ENCODE results near the gene VIL1. TPM values are rescaled to one million over a fixed set of nuclear protein-coding genes. Genes with fewer than 3 reads are reported as not detected.

Gene VIL1
- polyA plus RNA-seq, 1 donor from 2014 or later = not detected

DNA sequence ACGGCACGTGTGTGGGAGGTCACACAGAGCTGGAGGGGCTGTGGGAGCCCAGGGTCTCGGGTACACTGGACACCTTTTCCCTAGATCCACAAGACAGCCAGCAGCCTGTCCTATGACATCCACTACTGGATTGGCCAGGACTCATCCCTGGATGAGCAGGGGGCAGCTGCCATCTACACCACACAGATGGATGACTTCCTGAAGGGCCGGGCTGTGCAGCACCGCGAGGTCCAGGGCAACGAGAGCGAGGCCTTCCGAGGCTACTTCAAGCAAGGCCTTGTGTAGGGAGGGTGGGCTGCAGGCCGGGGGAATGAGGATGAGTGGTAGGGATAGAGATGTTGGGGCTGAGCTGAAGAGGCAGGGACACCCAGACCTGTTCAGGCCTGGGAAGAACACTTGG is 6.6 kb downstream of the VIL1 start:
- H3K9ac ChIP-seq (ENCODE audit: low read length) = no peak overlapping the region
- no peaks in the 10 kb centered on the region for H3K79me2 ChIP-seq (replicated peaks; ENCODE audit: insufficient read depth, low read length)
- no peak overlapping the region for H2AFZ ChIP-seq (ENCODE audit: low read depth, low read length)
- no peaks in the 10 kb centered on the region for H3K9me3 ChIP-seq (ENCODE audit: low read length)
- H3F3A ChIP-seq (ENCODE audit: insufficient read depth, low read length, poor library complexity, severe bottlenecking) = no peaks in the 10 kb centered on the region
- H3K9me2 ChIP-seq (ENCODE audit: insufficient read depth, low read length) = no peaks in the 10 kb centered on the region
- H4K20me1 ChIP-seq (ENCODE audit: insufficient read depth) = no peaks in the 10 kb centered on the region
- H3K27ac ChIP-seq (ENCODE audit: low read length) = no peak overlapping the region
- H3K36me3 ChIP-seq (ENCODE audit: insufficient read depth, low read length) = no peaks in the 10 kb centered on the region
- TF ChIP-seq EP300 (conservative IDR thresholded peaks at IDR 0.05; ENCODE audit: poor library complexity, severe bottlenecking) = no peak
- TF ChIP-seq RAD21 (conservative IDR thresholded peaks at IDR 0.05) = no peak
- TF ChIP-seq, protein P1, sequence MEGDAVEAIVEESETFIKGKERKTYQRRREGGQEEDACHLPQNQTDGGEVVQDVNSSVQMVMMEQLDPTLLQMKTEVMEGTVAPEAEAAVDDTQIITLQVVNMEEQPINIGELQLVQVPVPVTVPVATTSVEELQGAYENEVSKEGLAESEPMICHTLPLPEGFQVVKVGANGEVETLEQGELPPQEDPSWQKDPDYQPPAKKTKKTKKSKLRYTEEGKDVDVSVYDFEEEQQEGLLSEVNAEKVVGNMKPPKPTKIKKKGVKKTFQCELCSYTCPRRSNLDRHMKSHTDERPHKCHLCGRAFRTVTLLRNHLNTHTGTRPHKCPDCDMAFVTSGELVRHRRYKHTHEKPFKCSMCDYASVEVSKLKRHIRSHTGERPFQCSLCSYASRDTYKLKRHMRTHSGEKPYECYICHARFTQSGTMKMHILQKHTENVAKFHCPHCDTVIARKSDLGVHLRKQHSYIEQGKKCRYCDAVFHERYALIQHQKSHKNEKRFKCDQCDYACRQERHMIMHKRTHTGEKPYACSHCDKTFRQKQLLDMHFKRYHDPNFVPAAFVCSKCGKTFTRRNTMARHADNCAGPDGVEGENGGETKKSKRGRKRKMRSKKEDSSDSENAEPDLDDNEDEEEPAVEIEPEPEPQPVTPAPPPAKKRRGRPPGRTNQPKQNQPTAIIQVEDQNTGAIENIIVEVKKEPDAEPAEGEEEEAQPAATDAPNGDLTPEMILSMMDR (IDR thresholded peaks at IDR 0.05; ENCODE audit: poor library complexity, severe bottlenecking) = no peak
- no peak for TF ChIP-seq EZH2 (IDR thresholded peaks at IDR 0.05; ENCODE audit: borderline replicate concordance, insufficient read depth, low read length, poor library complexity, severe bottlenecking)
- TF ChIP-seq, protein P2, sequence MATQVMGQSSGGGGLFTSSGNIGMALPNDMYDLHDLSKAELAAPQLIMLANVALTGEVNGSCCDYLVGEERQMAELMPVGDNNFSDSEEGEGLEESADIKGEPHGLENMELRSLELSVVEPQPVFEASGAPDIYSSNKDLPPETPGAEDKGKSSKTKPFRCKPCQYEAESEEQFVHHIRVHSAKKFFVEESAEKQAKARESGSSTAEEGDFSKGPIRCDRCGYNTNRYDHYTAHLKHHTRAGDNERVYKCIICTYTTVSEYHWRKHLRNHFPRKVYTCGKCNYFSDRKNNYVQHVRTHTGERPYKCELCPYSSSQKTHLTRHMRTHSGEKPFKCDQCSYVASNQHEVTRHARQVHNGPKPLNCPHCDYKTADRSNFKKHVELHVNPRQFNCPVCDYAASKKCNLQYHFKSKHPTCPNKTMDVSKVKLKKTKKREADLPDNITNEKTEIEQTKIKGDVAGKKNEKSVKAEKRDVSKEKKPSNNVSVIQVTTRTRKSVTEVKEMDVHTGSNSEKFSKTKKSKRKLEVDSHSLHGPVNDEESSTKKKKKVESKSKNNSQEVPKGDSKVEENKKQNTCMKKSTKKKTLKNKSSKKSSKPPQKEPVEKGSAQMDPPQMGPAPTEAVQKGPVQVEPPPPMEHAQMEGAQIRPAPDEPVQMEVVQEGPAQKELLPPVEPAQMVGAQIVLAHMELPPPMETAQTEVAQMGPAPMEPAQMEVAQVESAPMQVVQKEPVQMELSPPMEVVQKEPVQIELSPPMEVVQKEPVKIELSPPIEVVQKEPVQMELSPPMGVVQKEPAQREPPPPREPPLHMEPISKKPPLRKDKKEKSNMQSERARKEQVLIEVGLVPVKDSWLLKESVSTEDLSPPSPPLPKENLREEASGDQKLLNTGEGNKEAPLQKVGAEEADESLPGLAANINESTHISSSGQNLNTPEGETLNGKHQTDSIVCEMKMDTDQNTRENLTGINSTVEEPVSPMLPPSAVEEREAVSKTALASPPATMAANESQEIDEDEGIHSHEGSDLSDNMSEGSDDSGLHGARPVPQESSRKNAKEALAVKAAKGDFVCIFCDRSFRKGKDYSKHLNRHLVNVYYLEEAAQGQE (IDR thresholded peaks at IDR 0.05; ENCODE audit: borderline replicate concordance) = no peak
- TF ChIP-seq TAF1 (IDR thresholded peaks at IDR 0.05; ENCODE audit: low read depth) = no peak
- TF ChIP-seq MXI1 (conservative IDR thresholded peaks at IDR 0.05; ENCODE audit: poor library complexity, severe bottlenecking) = no peak
- no peak for TF ChIP-seq SMC3 (conservative IDR thresholded peaks at IDR 0.05; ENCODE audit: poor library complexity)
- TF ChIP-seq POLR2AphosphoS5 (IDR thresholded peaks at IDR 0.05) = no peak
- H3K4me2 ChIP-seq (ENCODE audit: low read length) = no peak overlapping the region
- H3K27me3 ChIP-seq (ENCODE audit: insufficient read depth, low read depth, low read length) = no peaks in the 10 kb centered on the region
- no peak overlapping the region for H3K4me3 ChIP-seq (ENCODE audit: low read length)

DNA sequence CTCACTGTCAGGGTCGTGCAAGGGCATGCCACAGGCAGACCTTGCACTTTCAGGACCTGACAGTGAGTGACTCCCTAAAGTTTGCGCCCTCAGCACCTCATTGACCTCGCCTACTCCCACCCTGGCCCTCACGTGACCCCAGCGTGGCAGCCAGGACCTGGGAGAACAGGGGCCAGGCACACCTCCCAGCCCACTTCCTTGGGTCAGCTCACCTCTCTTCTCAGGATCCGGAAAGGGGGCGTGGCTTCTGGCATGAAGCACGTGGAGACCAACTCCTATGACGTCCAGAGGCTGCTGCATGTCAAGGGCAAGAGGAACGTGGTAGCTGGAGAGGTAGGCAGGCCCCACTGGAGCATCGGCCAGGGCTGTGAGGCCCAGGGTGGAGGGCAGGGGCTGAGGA is 8.8 kb downstream of the VIL1 start:
- no peak overlapping the region for H3K27ac ChIP-seq (ENCODE audit: low read length)

More for the DNA sequence above, 8.8 kb downstream of the VIL1 start:
- Histone ChIP-seq H3K4me3 (ENCODE audit: low read length) (no peak overlapping the region), H3K4me2 (ENCODE audit: low read length) (no peak overlapping the region), H2AFZ (ENCODE audit: low read depth, low read length) (no peak overlapping the region), H3K36me3 (ENCODE audit: insufficient read depth, low read length) (no peaks in the 10 kb centered on the region), H3K79me2 (replicated peaks; ENCODE audit: insufficient read depth, low read length) (no peaks in the 10 kb centered on the region), H3K9me3 (ENCODE audit: low read length) (no peaks in the 10 kb centered on the region), H3K9me2 (ENCODE audit: insufficient read depth, low read length) (no peaks in the 10 kb centered on the region), H3F3A (ENCODE audit: insufficient read depth, low read length, poor library complexity, severe bottlenecking) (no peaks in the 10 kb centered on the region), H3K9ac (ENCODE audit: low read length) (no peak overlapping the region), H3K27me3 (ENCODE audit: insufficient read depth, low read depth, low read length) (no peaks in the 10 kb centered on the region), H4K20me1 (ENCODE audit: insufficient read depth) (no peaks in the 10 kb centered on the region)
- TF ChIP-seq TAF1 (IDR thresholded peaks at IDR 0.05; ENCODE audit: low read depth) = no peak
- TF ChIP-seq POLR2AphosphoS5 (IDR thresholded peaks at IDR 0.05) = no peak
- TF ChIP-seq, protein P1 (IDR thresholded peaks at IDR 0.05; ENCODE audit: poor library complexity, severe bottlenecking) = no peak
- no peak for TF ChIP-seq EP300 (conservative IDR thresholded peaks at IDR 0.05; ENCODE audit: poor library complexity, severe bottlenecking)
- TF ChIP-seq SMC3 (conservative IDR thresholded peaks at IDR 0.05; ENCODE audit: poor library complexity) = no peak
